Stimulated activated CD4-positive, alpha-beta T cell treated with anti-CD3 and anti-CD28 coated beads, Interleukin-1b, Interleukin-23, amount 100 ng/mL, for 48 hours (primary cell): ENCODE data around the gene PLEKHA6.
A peak's percentile ranks its signal among the peaks of the same experiment; 100 is the strongest.

Source experiments
- DNase-seq: peaks from one replicate; pipeline ENCODE4 v3.0.0-alpha.2; 2020

Gene PLEKHA6

GRCh38 chr1:204382714-204383083 lies 23.0 kb upstream of the PLEKHA6 start:
- no peak for DNase-seq

- no peak for DNase-seq
Observed at GRCh38 chr1:204380293-204380831, 20.6 kb upstream of the PLEKHA6 start.

GRCh38 chr1:204377800-204378668 lies 18.3 kb upstream of the PLEKHA6 start:
- peak; percentile 25 for DNase-seq

- DNase-seq, result no peak
Observed at GRCh38 chr1:204376919-204377799, 17.4 kb upstream of the PLEKHA6 start.

- no peak for DNase-seq
Observed at GRCh38 chr1:204376465-204376864, 16.7 kb upstream of the PLEKHA6 start.

- DNase-seq, result no peak
Observed at GRCh38 chr1:204373911-204374310, 14.2 kb upstream of the PLEKHA6 start.

GRCh38 chr1:204370176-204370575 lies 10.4 kb upstream of the PLEKHA6 start:
- no peak for DNase-seq

GRCh38 chr1:204368996-204369726 lies 9.4 kb upstream of the PLEKHA6 start:
- DNase-seq, result no peak

GRCh38 chr1:204367956-204368355 lies 8.2 kb upstream of the PLEKHA6 start:
- no peak for DNase-seq

- DNase-seq, result no peak
Observed at GRCh38 chr1:204367193-204367858, 7.6 kb upstream of the PLEKHA6 start.

- DNase-seq, result no peak
Observed at GRCh38 chr1:204366759-204367158, 7.0 kb upstream of the PLEKHA6 start.

GRCh38 chr1:204363335-204364114 lies 3.8 kb upstream of the PLEKHA6 start:
- peak; percentile 80 for DNase-seq

- no peak for DNase-seq
Observed at GRCh38 chr1:204362984-204363334, 3.2 kb upstream of the PLEKHA6 start.

GRCh38 chr1:204361781-204362180 lies 2.1 kb upstream of the PLEKHA6 start:
- no peak for DNase-seq

GRCh38 chr1:204361341-204361771 lies 1.6 kb upstream of the PLEKHA6 start:
- DNase-seq, result no peak

GRCh38 chr1:204360314-204360713 lies 585 bp upstream of the PLEKHA6 start:
- no peak for DNase-seq

- DNase-seq, result no peak
Observed at GRCh38 chr1:204359131-204359473, 627 bp downstream of the PLEKHA6 start.

- DNase-seq, result no peak
Observed at GRCh38 chr1:204358605-204359004, 1.1 kb downstream of the PLEKHA6 start.

GRCh38 chr1:204357551-204358490 lies 1.9 kb downstream of the PLEKHA6 start:
- no peak for DNase-seq

- DNase-seq, result no peak
Observed at GRCh38 chr1:204356997-204357396, 2.7 kb downstream of the PLEKHA6 start.

GRCh38 chr1:204355913-204356312 lies 3.8 kb downstream of the PLEKHA6 start:
- DNase-seq, result no peak
